GM21717 (cell line): ENCODE measurements around the gene ACTR5.

ENCODE experiments used
- ATAC-seq: cut with Tn5 transposase; IDR thresholded peaks from one replicate; pipeline ENCODE4 v1.9.1; 2021; ENCODE audit warnings: mild to moderate bottlenecking, moderate library complexity; ENCODE audit not compliant: unreplicated experiment

ACTR5 gene

DNA sequence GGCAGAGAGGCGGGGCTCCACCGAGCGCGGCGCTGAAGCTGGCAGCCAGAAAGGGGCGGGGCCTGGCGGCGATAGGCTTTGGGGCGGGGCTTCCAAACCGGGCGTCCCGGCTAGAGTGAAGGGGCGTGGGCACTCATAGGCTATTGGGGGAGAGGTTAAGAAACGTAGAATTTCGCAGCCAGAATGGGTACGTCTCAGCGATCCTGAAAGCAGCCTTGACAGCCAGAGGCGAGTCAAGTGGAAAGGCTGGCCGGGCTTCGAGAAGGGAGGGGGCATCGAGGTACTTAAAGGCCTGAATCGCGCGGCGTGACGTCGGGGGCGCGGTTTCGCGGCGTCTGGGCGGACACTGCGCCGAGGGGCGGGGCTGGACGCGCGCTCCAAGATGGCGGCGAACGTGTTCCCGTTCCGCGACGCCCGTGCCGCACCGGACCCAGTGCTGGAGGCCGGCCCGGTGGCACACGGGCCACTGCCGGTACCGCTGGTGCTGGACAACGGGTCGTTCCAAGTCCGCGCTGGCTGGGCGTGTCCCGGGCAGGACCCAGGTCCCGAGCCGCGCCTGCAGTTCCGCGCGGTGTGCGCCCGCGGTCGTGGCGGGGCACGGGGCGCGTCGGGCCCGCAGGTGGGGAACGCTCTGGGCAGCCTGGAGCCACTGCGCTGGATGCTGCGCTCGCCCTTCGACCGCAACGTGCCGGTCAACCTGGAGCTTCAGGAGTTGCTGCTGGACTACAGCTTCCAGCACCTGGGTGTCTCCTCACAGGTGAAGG lies at the start of gene ACTR5:
ACTR5 (plus strand) TSS at position 364 of the 764 bp plus-strand sequence; CDS start at position 383, 19 bp downstream.
- ATAC-seq = peak; percentile 84

DNA sequence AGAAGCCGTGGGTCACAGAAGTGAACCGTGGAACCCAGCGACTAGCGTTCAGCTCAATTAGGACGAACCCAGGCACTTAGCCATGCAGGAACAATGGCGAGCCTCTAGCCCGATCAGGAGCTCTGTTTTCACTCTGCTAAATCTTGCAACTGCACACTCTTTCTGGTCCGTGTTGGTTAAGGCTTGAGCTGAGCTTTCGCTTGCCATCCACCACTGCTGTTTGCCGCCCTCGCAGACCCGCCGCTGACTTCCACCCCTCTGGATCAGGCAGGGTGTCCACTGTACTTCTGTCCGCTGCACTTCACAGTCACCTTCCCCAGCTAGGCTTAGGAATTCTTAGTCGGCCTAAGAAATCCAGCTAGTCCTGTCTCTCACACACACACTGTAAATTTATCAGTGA lies 49.7 kb upstream of the ACTR5 start:
- ATAC-seq = no peak

DNA sequence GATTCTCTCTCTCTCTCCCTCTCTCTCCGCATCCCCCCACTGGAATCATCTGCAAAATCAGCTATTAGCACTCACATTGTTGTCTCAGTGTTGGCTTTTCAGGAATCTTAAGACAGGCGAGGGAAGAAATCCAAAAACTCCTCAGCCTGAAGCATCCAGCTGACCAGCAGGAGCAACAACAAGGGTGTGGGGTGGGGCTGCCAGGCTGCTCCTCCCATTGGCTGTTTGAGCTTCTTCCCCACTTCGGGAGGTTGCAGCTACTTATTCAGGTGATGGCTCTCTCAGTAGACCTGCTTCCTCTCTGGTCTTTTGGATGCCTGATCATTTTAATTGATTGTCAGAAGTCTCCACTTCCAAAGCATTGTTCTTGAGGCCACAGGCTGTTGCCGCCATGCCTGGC lies 48.1 kb upstream of the ACTR5 start:
- ATAC-seq = no peak

DNA sequence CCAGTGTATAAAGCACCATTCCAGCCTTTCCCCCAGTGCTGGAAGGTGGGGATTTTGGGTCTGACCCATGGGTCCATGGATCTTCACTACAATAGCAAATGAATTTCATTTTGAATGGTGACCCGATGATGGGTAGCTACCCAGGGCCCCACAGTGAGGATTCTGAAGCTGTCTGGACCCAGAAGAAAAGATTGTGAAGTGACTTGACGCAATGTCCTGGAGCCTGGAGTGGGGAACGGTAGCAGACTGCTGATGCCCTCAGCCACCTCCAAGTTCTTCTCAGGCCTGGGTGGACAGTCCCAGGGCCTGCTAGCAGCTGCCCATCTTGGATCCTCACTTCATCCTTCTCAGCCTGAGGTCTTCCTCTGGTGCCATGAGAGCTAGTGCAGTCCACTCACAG lies 47.3 kb upstream of the ACTR5 start:
- no peak for ATAC-seq

DNA sequence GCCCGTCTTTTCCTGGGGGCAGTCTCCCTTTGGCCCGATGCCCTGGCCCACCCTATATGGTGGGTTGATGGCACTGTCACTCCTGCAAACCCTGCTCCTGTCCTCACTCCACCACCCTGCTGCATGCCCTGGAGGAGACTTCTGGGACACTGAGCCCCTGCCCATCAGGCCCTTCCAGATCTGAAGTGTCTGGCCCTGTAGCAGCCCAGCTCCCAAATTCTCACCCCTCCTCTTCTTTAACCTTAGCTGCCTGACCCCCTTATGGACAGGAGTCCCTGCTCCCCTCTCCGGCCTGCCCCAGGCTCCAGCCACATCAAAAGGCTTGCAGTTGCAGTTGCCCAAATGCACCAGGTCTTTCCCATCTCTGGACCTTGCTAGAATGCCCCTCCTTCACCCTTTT lies 44.7 kb upstream of the ACTR5 start:
- ATAC-seq = no peak

DNA sequence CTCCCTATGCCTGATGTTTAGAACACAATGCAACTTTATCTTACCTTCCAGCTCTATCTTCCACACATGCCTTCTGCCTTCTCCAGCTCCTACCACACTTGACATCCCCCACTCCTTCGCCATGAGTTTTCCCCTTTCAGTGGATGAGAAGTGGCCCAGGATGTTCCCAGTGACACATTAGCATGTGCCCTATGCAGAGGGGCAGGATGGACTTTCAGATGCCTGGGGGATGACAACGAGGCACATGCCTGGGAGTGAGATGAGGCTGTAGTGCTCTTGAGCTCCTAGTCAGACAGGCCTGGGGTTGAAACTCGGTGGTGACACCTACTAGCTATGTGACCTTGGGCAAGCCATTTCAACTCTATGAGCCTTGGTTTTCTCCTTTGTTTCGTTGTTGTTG lies 44.1 kb upstream of the ACTR5 start:
- no peak for ATAC-seq

DNA sequence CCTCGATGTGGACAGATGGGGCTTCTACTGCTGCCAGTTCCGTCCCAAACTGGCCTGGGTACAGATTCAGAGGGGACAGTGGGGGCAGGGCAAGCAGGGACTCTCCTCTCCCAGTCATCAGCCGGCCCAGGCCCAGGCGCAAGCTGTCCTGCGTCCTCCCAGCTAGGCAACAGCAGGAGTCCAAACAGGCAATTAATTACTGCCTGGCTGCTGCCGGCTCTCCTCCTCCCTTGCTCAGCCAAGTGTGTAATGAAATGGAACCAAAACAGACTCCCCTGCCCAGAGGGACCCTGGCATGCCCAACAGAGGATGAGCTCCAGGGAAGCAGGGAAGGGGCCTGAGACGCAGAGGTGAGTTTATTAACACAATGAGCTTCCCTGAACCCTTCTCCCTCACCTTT lies 41.8 kb upstream of the ACTR5 start:
- ATAC-seq = no peak

DNA sequence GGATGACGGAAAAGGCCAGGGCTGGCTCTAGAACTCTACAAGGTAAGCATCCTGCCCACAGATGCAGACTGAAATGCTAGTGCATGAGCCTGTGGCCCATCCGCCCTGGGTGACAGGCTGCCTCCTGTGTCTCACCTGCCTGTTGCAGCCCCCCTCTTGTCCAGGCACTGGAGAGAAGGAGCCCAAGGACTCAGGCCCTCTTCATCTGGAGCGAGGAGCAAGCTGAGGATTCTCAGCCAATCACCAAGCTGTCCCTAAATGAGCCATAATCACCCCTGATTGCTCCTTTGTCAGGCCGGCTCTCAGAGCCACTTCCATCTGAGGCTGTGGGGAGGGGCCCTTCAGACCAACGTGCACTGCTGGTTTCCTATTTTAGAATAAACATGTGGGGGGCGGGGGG lies 34.0 kb upstream of the ACTR5 start:
- no peak for ATAC-seq

DNA sequence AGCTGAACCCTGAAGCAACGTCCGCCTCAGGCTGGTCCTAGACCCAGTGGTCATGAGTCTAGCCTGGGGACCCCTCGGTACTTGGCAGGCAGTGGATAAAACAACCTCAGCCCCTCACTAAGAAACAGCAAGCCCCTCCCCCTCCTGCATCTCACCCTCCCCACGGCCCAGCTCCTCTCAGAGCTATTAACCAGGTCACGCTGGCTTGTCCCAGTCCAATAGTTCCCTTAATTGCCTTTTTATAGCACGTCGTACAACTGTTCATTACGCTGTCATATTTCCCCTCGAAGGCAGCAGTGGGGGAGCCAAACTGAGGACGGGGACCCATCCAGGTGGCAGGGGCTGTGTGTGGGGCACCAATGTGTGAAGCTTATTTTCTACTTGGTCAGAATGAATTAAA lies 32.6 kb upstream of the ACTR5 start:
- ATAC-seq = no peak

DNA sequence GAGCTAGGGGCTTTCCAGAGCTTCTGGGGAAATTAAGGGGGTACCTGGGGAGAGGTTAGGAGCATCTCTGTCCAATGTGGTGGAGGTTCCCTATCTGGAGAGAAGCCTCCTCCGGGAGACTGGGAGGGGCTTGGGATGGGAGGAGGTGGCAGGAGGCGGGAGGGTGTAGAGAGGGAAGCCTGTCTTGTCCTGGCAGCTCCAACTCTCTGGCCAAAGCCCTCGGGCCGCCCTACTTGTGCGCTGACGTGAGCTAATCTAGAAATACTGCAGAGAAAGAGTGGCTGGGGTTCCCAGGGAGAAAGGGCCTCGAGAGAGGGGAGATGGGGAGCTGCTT lies 25.6 kb upstream of the ACTR5 start:
- no peak for ATAC-seq

DNA sequence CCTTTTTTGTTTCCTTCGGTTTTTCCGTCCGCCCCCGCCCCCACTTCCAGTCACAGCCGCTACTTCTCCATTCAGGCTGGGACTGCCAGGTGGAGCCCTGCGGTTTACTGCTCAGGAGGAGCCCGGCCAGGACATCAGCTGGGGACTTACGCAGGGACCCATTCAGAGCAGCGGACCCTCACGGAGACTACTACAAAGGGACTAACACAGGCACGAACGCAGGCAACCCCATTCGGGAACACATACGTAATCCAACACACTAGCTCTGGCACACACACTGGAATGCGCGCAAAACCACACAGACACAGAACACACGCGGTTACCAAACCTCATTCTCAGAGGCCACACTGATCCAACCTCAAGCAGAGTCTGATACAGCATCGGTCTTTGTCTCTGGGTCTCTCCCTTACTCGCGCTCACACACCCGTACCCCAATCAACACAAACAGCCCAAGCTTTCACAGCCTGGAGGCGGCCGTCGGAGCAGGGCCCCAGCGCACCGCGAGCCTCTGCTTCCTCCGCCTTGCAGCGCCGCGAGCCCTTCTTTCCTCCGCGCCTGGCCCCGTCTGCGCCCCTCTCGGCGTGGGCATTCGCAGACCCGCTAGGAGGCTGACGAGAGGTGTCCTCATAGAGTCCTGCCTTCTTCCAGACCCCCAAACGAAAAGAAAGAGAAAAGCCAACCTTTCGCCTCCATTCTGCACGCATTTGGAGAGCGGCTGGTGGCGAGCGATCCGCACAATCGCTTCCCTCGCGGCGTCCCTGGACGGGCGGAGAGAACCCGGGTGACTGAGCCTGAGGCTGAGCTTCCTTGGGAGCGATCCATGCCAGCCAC lies 25.0 kb upstream of the ACTR5 start:
- no peak for ATAC-seq

DNA sequence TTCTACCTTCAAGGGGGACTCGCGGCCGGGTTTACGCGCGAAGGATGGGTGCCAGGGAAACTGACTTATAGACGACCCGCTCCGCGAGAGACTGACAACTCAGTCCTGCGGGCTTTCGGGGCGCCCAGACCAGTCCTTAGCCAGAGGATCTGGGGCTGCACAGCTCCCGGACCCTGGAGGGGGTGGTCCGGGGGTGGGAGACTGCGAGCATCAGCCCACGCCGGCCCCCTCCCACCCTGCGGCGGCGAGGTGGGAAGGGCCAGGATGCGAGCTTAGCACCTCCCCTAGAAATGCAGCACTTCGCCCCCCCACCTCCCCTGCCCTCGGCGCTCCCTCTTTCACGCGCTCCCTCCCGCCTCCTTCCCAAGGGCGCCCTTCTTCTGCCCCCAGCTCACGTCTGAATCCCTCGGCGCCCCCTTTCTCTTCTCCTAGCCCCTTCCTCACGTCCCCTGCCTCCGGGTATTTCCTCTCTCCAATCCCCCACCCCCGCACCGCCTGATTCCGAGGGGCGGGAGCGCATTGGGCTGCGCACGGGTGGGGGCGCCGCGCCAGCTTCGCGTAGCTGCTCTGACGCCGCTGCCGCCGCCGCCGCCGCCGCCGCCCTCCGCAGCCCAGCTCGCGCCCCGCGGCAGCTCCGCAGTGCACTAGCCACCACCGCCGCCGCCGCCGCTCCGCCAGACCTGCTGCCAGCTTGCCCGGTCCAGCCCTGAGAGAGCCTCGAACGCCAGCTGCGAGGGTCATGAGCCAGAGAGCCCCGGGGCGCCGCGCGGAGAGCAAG lies 24.2 kb upstream of the ACTR5 start, which contains the start of gene SLC32A1:
SLC32A1 (plus strand) TSS at position 639 of the 778 bp plus-strand sequence. CDS start 239 bp downstream, outside the sequence.
- ATAC-seq = no peak

DNA sequence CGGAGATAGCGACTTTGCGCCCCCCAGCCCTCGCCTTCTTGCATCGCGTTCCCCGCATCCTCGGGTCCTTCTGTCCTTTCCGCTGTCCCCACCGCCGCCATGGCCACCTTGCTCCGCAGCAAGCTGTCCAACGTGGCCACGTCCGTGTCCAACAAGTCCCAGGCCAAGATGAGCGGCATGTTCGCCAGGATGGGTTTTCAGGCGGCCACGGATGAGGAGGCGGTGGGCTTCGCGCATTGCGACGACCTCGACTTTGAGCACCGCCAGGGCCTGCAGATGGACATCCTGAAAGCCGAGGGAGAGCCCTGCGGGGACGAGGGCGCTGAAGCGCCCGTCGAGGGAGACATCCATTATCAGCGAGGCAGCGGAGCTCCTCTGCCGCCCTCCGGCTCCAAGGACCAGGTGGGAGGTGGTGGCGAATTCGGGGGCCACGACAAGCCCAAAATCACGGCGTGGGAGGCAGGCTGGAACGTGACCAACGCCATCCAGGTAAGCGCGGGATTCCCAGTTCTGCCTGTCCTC lies 23.6 kb upstream of the ACTR5 start:
- no peak for ATAC-seq

DNA sequence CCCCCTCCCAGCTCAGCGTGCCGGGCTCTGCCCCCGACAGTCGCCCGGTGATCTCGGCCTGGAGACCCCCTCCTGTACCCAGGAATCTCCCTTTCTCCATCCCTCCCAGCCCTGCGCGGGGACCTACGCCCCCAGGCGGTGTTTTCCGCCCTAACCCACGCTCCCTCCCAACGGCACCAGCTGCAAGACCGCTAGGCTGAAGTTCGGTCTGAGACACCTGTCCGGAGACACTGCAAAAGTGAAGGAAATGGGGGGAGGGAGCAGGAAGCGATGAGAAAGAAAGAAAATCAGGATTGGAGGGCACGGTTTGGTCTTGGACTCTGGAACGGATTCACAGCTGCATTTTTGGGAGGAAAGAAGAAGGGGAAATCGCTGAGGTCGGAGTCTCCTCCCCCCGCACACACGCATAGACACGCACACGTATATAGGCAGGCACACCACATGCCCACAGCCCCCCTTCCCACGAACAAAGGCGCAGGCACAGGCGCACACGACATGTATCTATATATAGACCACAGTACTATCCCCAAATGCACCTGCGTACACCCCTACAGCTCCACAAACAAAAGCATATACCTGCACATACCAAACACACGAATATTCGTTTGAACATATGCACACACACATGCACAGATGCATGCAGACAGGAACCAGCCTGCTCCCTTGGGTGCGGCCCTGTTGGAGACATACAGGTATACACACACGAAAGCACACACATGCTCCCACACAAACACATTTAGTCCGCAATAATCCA lies 22.9 kb upstream of the ACTR5 start:
- ATAC-seq = no peak

DNA sequence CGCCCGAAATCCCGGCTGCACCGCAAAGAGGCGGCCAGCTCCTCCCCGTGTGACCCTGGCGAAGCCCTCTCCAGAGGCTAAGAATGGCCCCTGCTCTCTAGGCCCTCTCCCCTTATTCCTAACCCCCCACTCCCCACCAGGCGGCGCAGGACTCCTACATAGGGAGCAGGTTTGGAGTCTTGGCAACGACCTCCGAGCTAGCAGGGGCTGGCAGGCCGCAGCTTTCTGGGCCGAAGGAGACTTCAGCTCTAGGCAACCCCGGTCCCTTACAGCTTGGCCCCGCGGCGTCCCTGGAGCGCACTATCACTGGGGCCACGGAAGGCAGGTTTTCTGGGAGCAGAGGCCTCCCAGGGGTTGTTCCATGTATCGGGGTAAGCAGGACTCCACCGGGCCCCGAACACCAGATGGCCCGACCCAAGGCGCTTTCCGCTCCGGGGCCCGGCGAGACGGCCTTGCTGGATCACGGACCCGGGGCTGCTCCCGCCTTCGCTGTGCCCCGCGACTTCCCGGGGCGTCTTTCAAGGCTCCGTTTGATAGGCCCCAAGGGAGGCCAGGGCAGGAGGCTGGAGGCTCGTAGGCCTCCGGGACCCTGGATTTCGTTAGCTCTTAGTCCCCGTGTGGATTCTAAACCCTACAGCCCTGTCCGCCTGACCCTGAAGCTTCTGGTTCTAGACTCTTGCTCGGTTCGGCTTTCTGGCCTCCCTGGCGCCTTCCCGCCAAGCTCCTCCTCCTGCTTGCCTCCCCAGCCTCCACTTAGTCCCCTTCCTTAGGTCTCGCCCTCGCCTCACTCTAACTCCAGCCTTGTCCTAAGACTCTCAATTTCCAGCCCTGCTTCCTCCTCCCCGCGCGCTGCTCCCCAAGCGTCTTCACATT lies 22.1 kb upstream of the ACTR5 start:
- ATAC-seq = no peak

DNA sequence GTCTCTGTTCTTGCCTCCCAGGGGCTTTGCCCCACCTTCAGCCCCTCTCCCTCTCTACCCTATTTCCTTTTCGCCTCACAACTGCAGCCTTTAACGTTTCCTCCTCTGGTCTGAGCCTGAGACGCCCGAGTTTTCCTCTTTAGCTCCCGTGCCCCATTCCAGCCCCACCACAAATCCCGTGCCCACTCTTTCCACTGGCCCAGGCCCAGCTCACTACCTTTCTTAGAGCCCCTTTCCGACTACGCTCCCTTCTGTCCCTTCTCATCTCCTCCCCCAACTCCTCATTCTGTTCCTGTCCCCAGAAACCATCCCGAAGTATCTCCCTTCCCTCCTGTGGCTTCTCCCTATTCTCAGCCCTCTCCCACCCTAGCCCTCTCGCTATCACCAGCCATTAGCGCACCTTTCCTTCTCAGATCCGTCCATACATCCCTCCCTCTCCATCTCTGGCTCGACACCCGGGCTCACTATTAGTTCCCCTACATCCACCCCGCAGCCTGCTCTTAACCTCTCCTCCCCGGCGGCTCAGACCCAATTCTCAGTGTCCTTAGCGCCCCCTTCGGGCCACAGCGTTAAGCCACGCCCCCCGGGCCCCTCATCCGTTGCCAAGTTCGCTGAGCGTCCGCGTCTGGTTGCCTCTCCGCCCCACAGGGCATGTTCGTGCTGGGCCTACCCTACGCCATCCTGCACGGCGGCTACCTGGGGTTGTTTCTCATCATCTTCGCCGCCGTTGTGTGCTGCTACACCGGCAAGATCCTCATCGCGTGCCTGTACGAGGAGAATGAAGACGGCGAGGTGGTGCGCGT lies 21.3 kb upstream of the ACTR5 start:
- no peak for ATAC-seq

DNA sequence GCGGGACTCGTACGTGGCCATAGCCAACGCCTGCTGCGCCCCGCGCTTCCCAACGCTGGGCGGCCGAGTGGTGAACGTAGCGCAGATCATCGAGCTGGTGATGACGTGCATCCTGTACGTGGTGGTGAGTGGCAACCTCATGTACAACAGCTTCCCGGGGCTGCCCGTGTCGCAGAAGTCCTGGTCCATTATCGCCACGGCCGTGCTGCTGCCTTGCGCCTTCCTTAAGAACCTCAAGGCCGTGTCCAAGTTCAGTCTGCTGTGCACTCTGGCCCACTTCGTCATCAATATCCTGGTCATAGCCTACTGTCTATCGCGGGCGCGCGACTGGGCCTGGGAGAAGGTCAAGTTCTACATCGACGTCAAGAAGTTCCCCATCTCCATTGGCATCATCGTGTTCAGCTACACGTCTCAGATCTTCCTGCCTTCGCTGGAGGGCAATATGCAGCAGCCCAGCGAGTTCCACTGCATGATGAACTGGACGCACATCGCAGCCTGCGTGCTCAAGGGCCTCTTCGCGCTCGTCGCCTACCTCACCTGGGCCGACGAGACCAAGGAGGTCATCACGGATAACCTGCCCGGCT lies 20.6 kb upstream of the ACTR5 start:
- no peak for ATAC-seq

DNA sequence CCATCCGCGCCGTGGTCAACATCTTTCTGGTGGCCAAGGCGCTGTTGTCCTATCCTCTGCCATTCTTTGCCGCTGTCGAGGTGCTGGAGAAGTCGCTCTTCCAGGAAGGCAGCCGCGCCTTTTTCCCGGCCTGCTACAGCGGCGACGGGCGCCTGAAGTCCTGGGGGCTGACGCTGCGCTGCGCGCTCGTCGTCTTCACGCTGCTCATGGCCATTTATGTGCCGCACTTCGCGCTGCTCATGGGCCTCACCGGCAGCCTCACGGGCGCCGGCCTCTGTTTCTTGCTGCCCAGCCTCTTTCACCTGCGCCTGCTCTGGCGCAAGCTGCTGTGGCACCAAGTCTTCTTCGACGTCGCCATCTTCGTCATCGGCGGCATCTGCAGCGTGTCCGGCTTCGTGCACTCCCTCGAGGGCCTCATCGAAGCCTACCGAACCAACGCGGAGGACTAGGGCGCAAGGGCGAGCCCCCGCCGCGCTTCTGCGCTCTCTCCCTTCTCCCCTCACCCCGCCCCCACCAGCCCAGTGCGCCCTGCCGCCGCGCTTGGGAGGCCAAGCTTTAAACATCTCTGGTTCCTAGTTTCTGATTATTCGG lies 20.0 kb upstream of the ACTR5 start:
- ATAC-seq = no peak
